Measurements from ENCODE around the gene XPNPEP1.

XPNPEP1 gene

DNA sequence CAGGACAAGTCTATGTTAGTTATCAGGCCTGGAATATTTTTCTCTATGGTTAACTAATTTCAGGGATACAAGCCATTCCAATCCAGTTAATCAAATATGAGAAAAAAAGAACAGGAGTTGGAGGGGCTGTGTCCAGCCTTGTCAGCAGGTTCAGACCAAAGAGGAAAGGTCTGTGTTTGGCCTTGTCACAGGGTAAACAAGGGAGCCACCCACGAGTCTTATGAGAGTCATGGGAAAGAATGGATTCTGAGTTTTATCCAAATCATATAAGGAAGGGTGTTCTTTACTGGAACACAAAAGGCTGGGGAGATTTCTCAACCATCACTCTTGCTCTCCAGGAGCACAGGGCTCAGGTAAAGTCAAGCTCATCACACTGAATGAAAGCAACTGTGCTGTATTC, 99.1 kb downstream of the XPNPEP1 start:
- Histone ChIP-seq H3K18ac (ENCODE audit: low read length) (no peak overlapping the region), H2AK5ac (ENCODE audit: low read depth, low read length) (no peak overlapping the region), H4K91ac (ENCODE audit: low read depth, low read length, poor library complexity) (no peak overlapping the region), H3K4me2 (ENCODE audit: insufficient read depth, low read length, poor library complexity, severe bottlenecking) (no peak overlapping the region), H3K9me3 (replicated peaks in 1 of 2; ENCODE audit: control insufficient read depth in 2 of 2, insufficient read depth in 1 of 2, low read depth in 1 of 2, low read length in 2 of 2) (no peaks in the 10 kb centered on the region), H3K27me3 (ENCODE audit: control insufficient read depth in 3 of 3, insufficient read depth in 3 of 3, low read depth in 1 of 3, low read length in 3 of 3) (no peaks in the 10 kb centered on the region), H3K79me1 (ENCODE audit: low read depth, low read length) (no peaks in the 10 kb centered on the region), H2BK120ac (ENCODE audit: low read depth, low read length) (no peak overlapping the region), H3K4me3 (ENCODE audit: low read length in 2 of 2) (no peak overlapping the region), H4K8ac (ENCODE audit: low read depth, low read length) (no peak overlapping the region), H2AFZ (ENCODE audit: low read length) (no peak overlapping the region), H3K14ac (ENCODE audit: low read length) (no peak overlapping the region), H3K23ac (ENCODE audit: low read depth, low read length, poor library complexity) (no peak overlapping the region), H3K27ac (replicated peaks; ENCODE audit: low read length) (no peak overlapping the region), H3K9ac (ENCODE audit: low read depth, low read length, poor library complexity) (no peak overlapping the region), H3K4ac (ENCODE audit: low read length) (no peak overlapping the region), H3K36me3 (replicated peaks in 1 of 2; ENCODE audit: control insufficient read depth in 2 of 2, insufficient read depth in 2 of 2, low read length in 2 of 2) (no peaks in the 10 kb centered on the region), H2BK5ac (ENCODE audit: low read length) (no peak overlapping the region), H2BK15ac (ENCODE audit: low read length) (no peak overlapping the region), H2BK12ac (ENCODE audit: low read length) (no peak overlapping the region), H3K4me1 (ENCODE audit: control insufficient read depth in 2 of 2, insufficient read depth in 1 of 2, low read depth in 1 of 2, low read length in 2 of 2) (no peaks in the 10 kb centered on the region)
- DNase-seq (ENCODE audit: low spot score) = no peak
- no CpG with 5 or more reads among the region's 1 CpG for WGBS, 2 donors (ENCODE audit: extremely low coverage in 2 of 2, insufficient read length in 2 of 2, insufficient replicate concordance in 1 of 2)

GRCh38 chr10:109823196-109823595, 100.1 kb downstream of the XPNPEP1 start:
- Histone ChIP-seq H3K27me3 (ENCODE audit: control insufficient read depth in 3 of 3, insufficient read depth in 3 of 3, low read depth in 1 of 3, low read length in 3 of 3) (no peaks in the 10 kb centered on the region), H4K8ac (ENCODE audit: low read depth, low read length) (no peak overlapping the region), H3K9ac (ENCODE audit: low read depth, low read length, poor library complexity) (no peak overlapping the region), H2BK12ac (ENCODE audit: low read length) (no peak overlapping the region), H3K4me3 (ENCODE audit: low read length in 2 of 2) (no peak overlapping the region), H2BK120ac (ENCODE audit: low read depth, low read length) (no peak overlapping the region), H2AFZ (ENCODE audit: low read length) (no peak overlapping the region), H3K4me2 (ENCODE audit: insufficient read depth, low read length, poor library complexity, severe bottlenecking) (no peak overlapping the region), H3K36me3 (replicated peaks in 1 of 2; ENCODE audit: control insufficient read depth in 2 of 2, insufficient read depth in 2 of 2, low read length in 2 of 2) (no peaks in the 10 kb centered on the region), H3K9me3 (replicated peaks in 1 of 2; ENCODE audit: control insufficient read depth in 2 of 2, insufficient read depth in 1 of 2, low read depth in 1 of 2, low read length in 2 of 2) (no peaks in the 10 kb centered on the region), H2BK15ac (ENCODE audit: low read length) (no peak overlapping the region), H3K4me1 (ENCODE audit: control insufficient read depth in 2 of 2, insufficient read depth in 1 of 2, low read depth in 1 of 2, low read length in 2 of 2) (no peaks in the 10 kb centered on the region), H2AK5ac (ENCODE audit: low read depth, low read length) (no peak overlapping the region), H3K4ac (ENCODE audit: low read length) (no peak overlapping the region), H3K23ac (ENCODE audit: low read depth, low read length, poor library complexity) (no peak overlapping the region), H3K27ac (replicated peaks; ENCODE audit: low read length) (no peak overlapping the region), H4K91ac (ENCODE audit: low read depth, low read length, poor library complexity) (no peak overlapping the region), H3K18ac (ENCODE audit: low read length) (no peak overlapping the region), H3K14ac (ENCODE audit: low read length) (no peak overlapping the region), H3K79me1 (ENCODE audit: low read depth, low read length) (no peaks in the 10 kb centered on the region), H2BK5ac (ENCODE audit: low read length) (no peak overlapping the region)
- WGBS, 2 donors (ENCODE audit: extremely low coverage in 2 of 2, insufficient read length in 2 of 2, insufficient replicate concordance in 1 of 2) = no CpG with 5 or more reads among the region's 3 CpGs
- no peak for DNase-seq (ENCODE audit: low spot score)

GRCh38 chr10:109821672-109822071, 101.6 kb downstream of the XPNPEP1 start:
- Histone ChIP-seq H2AK5ac (ENCODE audit: low read depth, low read length) (no peak overlapping the region), H4K8ac (ENCODE audit: low read depth, low read length) (no peak overlapping the region), H3K27ac (replicated peaks; ENCODE audit: low read length) (no peak overlapping the region), H4K91ac (ENCODE audit: low read depth, low read length, poor library complexity) (no peak overlapping the region), H3K4me3 (ENCODE audit: low read length in 2 of 2) (no peak overlapping the region), H3K18ac (ENCODE audit: low read length) (no peak overlapping the region), H2BK12ac (ENCODE audit: low read length) (no peak overlapping the region), H3K23ac (ENCODE audit: low read depth, low read length, poor library complexity) (no peak overlapping the region), H2AFZ (ENCODE audit: low read length) (no peak overlapping the region), H3K4me2 (ENCODE audit: insufficient read depth, low read length, poor library complexity, severe bottlenecking) (no peak overlapping the region), H3K27me3 (ENCODE audit: control insufficient read depth in 3 of 3, insufficient read depth in 3 of 3, low read depth in 1 of 3, low read length in 3 of 3) (no peaks in the 10 kb centered on the region), H3K4ac (ENCODE audit: low read length) (no peak overlapping the region), H3K14ac (ENCODE audit: low read length) (no peak overlapping the region), H2BK5ac (ENCODE audit: low read length) (no peak overlapping the region), H3K79me1 (ENCODE audit: low read depth, low read length) (no peaks in the 10 kb centered on the region), H2BK15ac (ENCODE audit: low read length) (no peak overlapping the region), H2BK120ac (ENCODE audit: low read depth, low read length) (no peak overlapping the region), H3K36me3 (replicated peaks in 1 of 2; ENCODE audit: control insufficient read depth in 2 of 2, insufficient read depth in 2 of 2, low read length in 2 of 2) (no peaks in the 10 kb centered on the region), H3K9me3 (replicated peaks in 1 of 2; ENCODE audit: control insufficient read depth in 2 of 2, insufficient read depth in 1 of 2, low read depth in 1 of 2, low read length in 2 of 2) (no peaks in the 10 kb centered on the region), H3K4me1 (ENCODE audit: control insufficient read depth in 2 of 2, insufficient read depth in 1 of 2, low read depth in 1 of 2, low read length in 2 of 2) (no peaks in the 10 kb centered on the region), H3K9ac (ENCODE audit: low read depth, low read length, poor library complexity) (no peak overlapping the region)
- WGBS, 2 donors (ENCODE audit: extremely low coverage in 2 of 2, insufficient read length in 2 of 2, insufficient replicate concordance in 1 of 2) = no CpG with 5 or more reads among the region's 5 CpGs
- no peak for DNase-seq (ENCODE audit: low spot score)

DNA sequence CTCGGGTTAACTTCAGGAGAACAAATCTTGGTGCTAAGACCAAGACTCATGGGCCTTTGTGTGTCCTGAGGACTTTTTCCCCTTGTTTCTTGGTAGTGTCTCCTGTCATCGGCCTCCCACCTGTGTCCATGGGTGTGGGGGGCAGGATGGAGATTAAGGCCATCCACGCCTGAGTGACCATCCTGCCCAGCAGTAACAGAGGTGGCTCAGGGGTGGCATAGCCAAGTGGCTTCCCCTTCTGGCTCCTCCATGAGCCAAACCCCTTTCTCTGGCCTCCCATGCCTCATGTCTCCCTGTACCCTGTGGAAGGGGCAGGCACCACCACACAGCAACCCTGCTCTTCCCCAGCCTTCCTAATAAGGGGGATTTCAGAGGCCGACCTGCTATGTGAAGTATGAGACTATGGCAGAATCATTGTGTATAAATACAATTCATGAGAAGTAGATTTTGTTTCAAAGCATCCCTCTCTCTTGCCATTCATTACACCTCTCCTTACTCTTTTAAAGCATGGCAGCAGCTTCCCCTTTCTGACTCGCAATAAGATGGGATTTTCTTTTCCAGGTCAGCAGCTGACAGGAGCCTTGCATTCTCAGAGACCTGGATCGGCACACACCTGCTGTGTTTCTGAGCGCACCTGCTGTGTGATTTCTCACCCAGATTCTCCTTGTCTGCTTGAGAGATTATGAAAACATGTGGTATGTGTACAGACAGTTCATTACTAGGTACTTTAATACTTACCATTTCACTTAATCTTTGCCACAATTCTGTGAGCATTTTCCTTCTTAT, 102.5 kb downstream of the XPNPEP1 start:
- Histone ChIP-seq H3K79me1 (ENCODE audit: low read depth, low read length) (no peaks in the 10 kb centered on the region), H3K4me1 (ENCODE audit: control insufficient read depth in 2 of 2, insufficient read depth in 1 of 2, low read depth in 1 of 2, low read length in 2 of 2) (no peaks in the 10 kb centered on the region), H2BK5ac (ENCODE audit: low read length) (no peak overlapping the region), H3K18ac (ENCODE audit: low read length) (peak overlapping the region; percentile 13), H2BK120ac (ENCODE audit: low read depth, low read length) (no peak overlapping the region), H3K4ac (ENCODE audit: low read length) (no peak overlapping the region), H3K23ac (ENCODE audit: low read depth, low read length, poor library complexity) (no peak overlapping the region), H2AK5ac (ENCODE audit: low read depth, low read length) (peak overlapping the region; percentile 65), H3K4me3 (ENCODE audit: low read length in 2 of 2) (no peak overlapping the region), H3K27ac (replicated peaks; ENCODE audit: low read length) (no peak overlapping the region), H2AFZ (ENCODE audit: low read length) (no peak overlapping the region), H4K91ac (ENCODE audit: low read depth, low read length, poor library complexity) (no peak overlapping the region), H3K9ac (ENCODE audit: low read depth, low read length, poor library complexity) (no peak overlapping the region), H3K36me3 (replicated peaks in 1 of 2; ENCODE audit: control insufficient read depth in 2 of 2, insufficient read depth in 2 of 2, low read length in 2 of 2) (no peaks in the 10 kb centered on the region), H2BK15ac (ENCODE audit: low read length) (peak overlapping the region; percentile 47), H3K9me3 (replicated peaks in 1 of 2; ENCODE audit: control insufficient read depth in 2 of 2, insufficient read depth in 1 of 2, low read depth in 1 of 2, low read length in 2 of 2) (no peaks in the 10 kb centered on the region), H3K27me3 (ENCODE audit: control insufficient read depth in 3 of 3, insufficient read depth in 3 of 3, low read depth in 1 of 3, low read length in 3 of 3) (no peaks in the 10 kb centered on the region), H2BK12ac (ENCODE audit: low read length) (no peak overlapping the region), H3K4me2 (ENCODE audit: insufficient read depth, low read length, poor library complexity, severe bottlenecking) (no peak overlapping the region), H4K8ac (ENCODE audit: low read depth, low read length) (no peak overlapping the region), H3K14ac (ENCODE audit: low read length) (no peak overlapping the region)
- no CpG with 5 or more reads among the region's 7 CpGs for WGBS, 2 donors (ENCODE audit: extremely low coverage in 2 of 2, insufficient read length in 2 of 2, insufficient replicate concordance in 1 of 2)
- no peak for DNase-seq (ENCODE audit: low spot score)
